Endothelial cell of umbilical vein (primary cell): ENCODE measurements around the gene DOP1A. TPM values are rescaled to one million over a fixed set of nuclear protein-coding genes. Genes with fewer than 3 reads are reported as not detected.
A peak's percentile ranks its signal among the peaks of the same experiment; 100 is the strongest.

ENCODE experiments used
- BruUV-seq: library from RNA; stranded (reverse); fragments of 400-500 nt; replicated peaks from 2 replicates; lab custom pipeline; 2021; lab: Mats Ljungman, UMichigan
- CTCF ChIA-PET: fragments of 300-600, 350-600 bp; sonication (Branson Sonifier 250); formaldehyde crosslinking; loops from one replicate; lab custom pipeline; 2021; ENCODE audit warnings: antibody characterized with exemption, inconsistent platforms; lab: Charles Lee
- POLR2A ChIA-PET: fragments of 300-600, 350-600 bp; sonication (Branson Sonifier 250); formaldehyde crosslinking; loops from one replicate; lab custom pipeline; 2021; ENCODE audit warnings: antibody characterized with exemption, inconsistent platforms; lab: Charles Lee
- DNase-seq: peaks from one replicate; pipeline ENCODE4 v3.0.0-alpha.2; 2011; ENCODE audit warnings: low read depth, low spot score
- FAIRE-seq: peaks from 2 replicates; lab custom pipeline; 2011; peaks lifted over from hg19 to GRCh38; lab: Jason Lieb, UNC
- H2AFZ ChIP-seq: 2 replicates; pipeline ENCODE4 v1.6.0; 2012; ENCODE audit warnings: low read depth, low read length, control low read depth, inconsistent platforms
- H3K27ac ChIP-seq: 2 replicates; pipeline ENCODE4 v1.5.1; 2011; ENCODE audit warnings: low read depth, mild to moderate bottlenecking, control low read depth, low read length, moderate library complexity; ENCODE audit not compliant: insufficient read depth
- H3K27me3 ChIP-seq, 2 experiments: 2 replicates each; pipeline versions ENCODE4 v1.6.0 to v1.6.1; 2011; ENCODE audit warnings: low read length in 2 of 2, mixed read lengths in 1 of 2; ENCODE audit not compliant: control insufficient read depth in 2 of 2, insufficient read depth in 2 of 2
- H3K36me3 ChIP-seq, 2 experiments: 2 replicates in 1 of 2; 3 replicates in 1 of 2; pipeline ENCODE4 v1.5.1; 2011; ENCODE audit warnings: low read length in 2 of 2, mild to moderate bottlenecking in 1 of 2, moderate library complexity in 1 of 2; ENCODE audit not compliant: control insufficient read depth in 2 of 2, insufficient read depth in 2 of 2; ENCODE audit errors: extremely low read depth in 1 of 2
- H3K4me1 ChIP-seq: 3 replicates; pipeline ENCODE4 v1.5.1; 2011; ENCODE audit warnings: mild to moderate bottlenecking, low read length; ENCODE audit not compliant: control insufficient read depth, insufficient read depth; ENCODE audit errors: extremely low read depth
- H3K4me2 ChIP-seq: 2 replicates; pipeline ENCODE4 v1.6.1; 2011; ENCODE audit warnings: low read length, control low read depth, mixed read lengths; ENCODE audit not compliant: insufficient read depth
- H3K4me3 ChIP-seq, 3 experiments: fragments of 200-600 bp in 1 of 3; sonication (generic), shearing (Covaris generic) in 1 of 3; replicated peaks in 1 of 3; 2 replicates each; pipeline ENCODE4 v1.5.1; 2011 to 2016; ENCODE audit warnings: control low read depth in 3 of 3, low read length in 3 of 3, mild to moderate bottlenecking in 2 of 3, inconsistent platforms in 1 of 3, low read depth in 1 of 3, moderate library complexity in 1 of 3; ENCODE audit not compliant: insufficient read depth in 1 of 3
- H3K79me2 ChIP-seq: 2 replicates; pipeline ENCODE4 v1.6.0; 2012; ENCODE audit warnings: low read length, inconsistent platforms; ENCODE audit not compliant: control insufficient read depth, insufficient read depth
- H3K9ac ChIP-seq: replicated peaks from 2 replicates; pipeline ENCODE3; 2011; ENCODE audit warnings: low read length, control low read depth; ENCODE audit not compliant: insufficient read depth; ENCODE audit errors: extremely low read depth
- H3K9me1 ChIP-seq: replicated peaks from 3 replicates; pipeline ENCODE4 v1.6.0; 2011; ENCODE audit warnings: mild to moderate bottlenecking, low read length; ENCODE audit not compliant: control insufficient read depth, insufficient read depth; ENCODE audit errors: extremely low read depth
- H3K9me3 ChIP-seq: replicated peaks from 2 replicates; pipeline ENCODE4 v1.5.1; 2012; ENCODE audit warnings: low read length, inconsistent platforms; ENCODE audit not compliant: control insufficient read depth, insufficient read depth
- H4K20me1 ChIP-seq: replicated peaks from 2 replicates; pipeline ENCODE3; 2011; ENCODE audit warnings: mild to moderate bottlenecking, low read length; ENCODE audit not compliant: control insufficient read depth, insufficient read depth; ENCODE audit errors: extremely low read depth
- EZH2 ChIP-seq: IDR thresholded peaks from 2 replicates; pipeline ENCODE4 v1.6.1; 2012; ENCODE audit warnings: borderline replicate concordance, low read depth, mild to moderate bottlenecking, moderate library complexity, low read length, inconsistent platforms; ENCODE audit not compliant: severe bottlenecking
- FOS ChIP-seq: IDR thresholded peaks from 2 replicates; pipeline ENCODE4 v1.6.1; 2011; ENCODE audit warnings: mild to moderate bottlenecking, low read length, moderate library complexity, borderline replicate concordance; ENCODE audit not compliant: insufficient read depth
- GATA2 ChIP-seq: IDR thresholded peaks from 2 replicates; pipeline ENCODE4 v1.7.0; 2011; ENCODE audit warnings: low read depth, mild to moderate bottlenecking, moderate library complexity, mixed read lengths, low read length; ENCODE audit not compliant: insufficient read length, insufficient read depth
- JUN ChIP-seq: IDR thresholded peaks from 2 replicates; pipeline ENCODE4 v1.6.1; 2011; ENCODE audit warnings: borderline replicate concordance, low read depth; ENCODE audit not compliant: insufficient read length, insufficient read depth
- MYC ChIP-seq: IDR thresholded peaks from one replicate; pipeline ENCODE4 v1.6.1; 2011; ENCODE audit warnings: mild to moderate bottlenecking, low read depth, low read length
- POLR2A ChIP-seq: IDR thresholded peaks from 2 replicates; pipeline ENCODE4 v1.6.1; 2012; ENCODE audit warnings: low read depth, mild to moderate bottlenecking, control low read depth, low read length
- POLR2AphosphoS5 ChIP-seq: IDR thresholded peaks from 2 replicates; pipeline ENCODE4 v1.6.1; 2012; ENCODE audit warnings: low read depth, mild to moderate bottlenecking, control low read depth, low read length, moderate library complexity; ENCODE audit not compliant: insufficient read depth
- dilution Hi-C: fragments of 300-500 bp; cut with MboI; formaldehyde crosslinking; loops from one replicate; pipeline ENCODE4 v1.15.0; 2019; ENCODE audit warnings: low sequenced_read_pairs; ENCODE audit not compliant: extremely low pct_ligation_motif_present
- intact Hi-C: fragments of 100-400 bp; cut with micrococcal nuclease; formaldehyde crosslinking; loops from one replicate; pipeline ENCODE4 v1.10.0; 2022
- polyA plus RNA-seq, 4 experiments: library from polyadenylated mRNA; depleted of rRNA in 3 of 4; stranded (reverse) in 3 of 4; unstranded in 1 of 4; fragments of >200 nt; gene quantifications; 2 replicates each; pipeline versions ENCODE4 v1.2.1 to v1.2.3, GENCODE V29; 2011 to 2012; ENCODE audit warnings: missing spikeins in 1 of 4
- total RNA-seq: library from RNA; stranded (reverse); gene quantifications from 2 replicates; pipeline ENCODE4 v1.2.3, GENCODE V29; 2021
- TF ChIP-seq, protein P1 (sequence below), 2 donors: IDR thresholded peaks; 1 replicate in 1 of 2; 2 replicates in 1 of 2; pipeline ENCODE4 v1.5.1; 2011; ENCODE audit warnings: low read length in 2 of 2, mild to moderate bottlenecking in 2 of 2, moderate library complexity in 2 of 2, control low read depth in 1 of 2, inconsistent platforms in 1 of 2, low read depth in 1 of 2; ENCODE audit not compliant: insufficient read depth in 1 of 2; ENCODE audit errors: extremely low read depth in 1 of 2
- TF ChIP-seq, protein P2 (sequence below): IDR thresholded peaks from 2 replicates; pipeline ENCODE4 v1.6.1; 2011; ENCODE audit not compliant: insufficient read depth, insufficient read length

The DOP1A gene
- total and polyA plus RNA-seq, 2 donors (not counting 3 experiments of a cell fraction or from before 2014, with no cell fraction given): 6.3 to 12.3 TPM

DNA sequence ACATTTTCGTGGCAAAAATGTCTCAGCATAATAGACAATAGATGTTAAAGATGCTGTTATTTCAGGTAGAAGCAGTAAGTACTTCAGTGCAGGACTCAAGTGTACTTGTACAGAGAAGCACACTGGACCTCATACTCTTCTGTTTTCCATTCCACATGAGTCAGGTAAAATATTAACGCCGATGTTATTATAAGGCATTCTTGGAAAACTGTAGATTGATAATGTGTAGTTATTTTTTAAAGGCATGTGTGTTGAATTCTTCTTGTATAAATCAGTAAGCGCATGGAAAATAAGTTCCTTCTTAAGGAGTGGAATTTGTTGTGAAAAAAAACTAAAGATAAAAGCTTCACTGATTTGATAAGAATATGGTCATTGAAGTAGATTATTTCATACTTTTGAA lies 45.8 kb downstream of the DOP1A start:
- Histone ChIP-seq H3K4me3 (no peak overlapping the region), H3K27ac (no peak overlapping the region), H2AFZ (no peak overlapping the region), H3K9me1 (no peaks in the 10 kb centered on the region), H3K36me3 (no peaks in the 10 kb centered on the region), H4K20me1 (no peaks in the 10 kb centered on the region), H3K4me1 (no peaks in the 10 kb centered on the region), H3K79me2 (no peaks in the 10 kb centered on the region), H3K9me3 (no peaks in the 10 kb centered on the region), H3K4me2 (no peak overlapping the region), H3K27me3 (no peaks in the 10 kb centered on the region), H3K9ac (no peak overlapping the region)
- BruUV-seq: no TSS peak
- no peak for TF ChIP-seq MYC
- TF ChIP-seq, protein P1, sequence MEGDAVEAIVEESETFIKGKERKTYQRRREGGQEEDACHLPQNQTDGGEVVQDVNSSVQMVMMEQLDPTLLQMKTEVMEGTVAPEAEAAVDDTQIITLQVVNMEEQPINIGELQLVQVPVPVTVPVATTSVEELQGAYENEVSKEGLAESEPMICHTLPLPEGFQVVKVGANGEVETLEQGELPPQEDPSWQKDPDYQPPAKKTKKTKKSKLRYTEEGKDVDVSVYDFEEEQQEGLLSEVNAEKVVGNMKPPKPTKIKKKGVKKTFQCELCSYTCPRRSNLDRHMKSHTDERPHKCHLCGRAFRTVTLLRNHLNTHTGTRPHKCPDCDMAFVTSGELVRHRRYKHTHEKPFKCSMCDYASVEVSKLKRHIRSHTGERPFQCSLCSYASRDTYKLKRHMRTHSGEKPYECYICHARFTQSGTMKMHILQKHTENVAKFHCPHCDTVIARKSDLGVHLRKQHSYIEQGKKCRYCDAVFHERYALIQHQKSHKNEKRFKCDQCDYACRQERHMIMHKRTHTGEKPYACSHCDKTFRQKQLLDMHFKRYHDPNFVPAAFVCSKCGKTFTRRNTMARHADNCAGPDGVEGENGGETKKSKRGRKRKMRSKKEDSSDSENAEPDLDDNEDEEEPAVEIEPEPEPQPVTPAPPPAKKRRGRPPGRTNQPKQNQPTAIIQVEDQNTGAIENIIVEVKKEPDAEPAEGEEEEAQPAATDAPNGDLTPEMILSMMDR (IDR thresholded peaks at IDR 0.05; ENCODE audit: extremely low read depth in 1 of 2, insufficient read depth in 1 of 2, low read depth in 1 of 2, low read length in 2 of 2): no peak
- no peak for TF ChIP-seq GATA2
- TF ChIP-seq POLR2A: no peak
- no peak for TF ChIP-seq POLR2AphosphoS5
- TF ChIP-seq FOS: no peak
- ChIA-PET POLR2A (no interaction called here), CTCF (interaction anchor here (0.9 kb wide), 1 partner anchor 24 kb away, joined by 3 read pairs; no protein-coding TSS in a partner anchor)
- FAIRE-seq (no peak), DNase-seq (no peak)
- intact Hi-C loops (no loop called here), dilution Hi-C loops (no loop called here)

DNA sequence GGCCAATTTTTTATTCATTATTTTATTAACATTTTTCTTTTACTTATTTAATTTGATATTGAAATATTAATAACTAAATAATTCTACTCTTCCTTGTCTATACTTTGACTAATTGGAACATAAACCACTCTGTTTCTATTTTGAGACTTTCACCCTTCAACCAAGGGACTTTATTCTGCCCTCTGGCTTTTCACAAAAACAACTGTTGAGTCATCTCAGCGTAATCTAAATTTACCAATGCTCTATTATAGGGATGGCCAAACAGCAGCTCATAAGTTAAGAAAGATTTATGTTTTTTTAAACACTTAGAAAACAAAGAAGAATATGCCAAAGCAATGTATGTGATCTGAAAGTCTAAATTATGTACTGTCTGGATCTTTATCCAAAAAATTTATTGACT lies 46.7 kb downstream of the DOP1A start:
- ChIA-PET CTCF (interaction anchor here (1.0 kb wide), 1 partner anchor 48 kb away, joined by 3 read pairs; the partner anchor contains the start of gene UBE3D), POLR2A (no interaction called here)
- intact Hi-C loops (no loop called here), dilution Hi-C loops (no loop called here)
- H3K9me3 ChIP-seq: no peaks in the 10 kb centered on the region
- no peak overlapping the region for H2AFZ ChIP-seq
- DNase-seq (peak; percentile 24), FAIRE-seq (no peak)
- no peak overlapping the region for H3K4me2 ChIP-seq
- TF ChIP-seq MYC: no peak
- no peak for TF ChIP-seq POLR2AphosphoS5
- TF ChIP-seq, protein P2, sequence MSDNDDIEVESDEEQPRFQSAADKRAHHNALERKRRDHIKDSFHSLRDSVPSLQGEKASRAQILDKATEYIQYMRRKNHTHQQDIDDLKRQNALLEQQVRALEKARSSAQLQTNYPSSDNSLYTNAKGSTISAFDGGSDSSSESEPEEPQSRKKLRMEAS: no peak
- TF ChIP-seq, protein P1 (IDR thresholded peaks at IDR 0.05; ENCODE audit: extremely low read depth in 1 of 2, insufficient read depth in 1 of 2, low read depth in 1 of 2, low read length in 2 of 2): no peak
- TF ChIP-seq EZH2: no peak
- TF ChIP-seq JUN: no peak
- no peak overlapping the region for H3K4me3 ChIP-seq
- H3K9ac ChIP-seq: no peak overlapping the region
- no TSS peak for BruUV-seq
- H3K9me1 ChIP-seq: no peaks in the 10 kb centered on the region
- H3K79me2 ChIP-seq: no peaks in the 10 kb centered on the region
- H4K20me1 ChIP-seq: no peaks in the 10 kb centered on the region
- H3K36me3 ChIP-seq: no peaks in the 10 kb centered on the region
- H3K4me1 ChIP-seq: no peaks in the 10 kb centered on the region
- H3K27ac ChIP-seq: no peak overlapping the region
- no peaks in the 10 kb centered on the region for H3K27me3 ChIP-seq
